HG02938 (cell line): ENCODE measurements around the gene OR10A6.

Experiments
- ATAC-seq: cut with Tn5 transposase; IDR thresholded peaks from one replicate; pipeline ENCODE4 v1.9.1; 2021; ENCODE audit warnings: mild to moderate bottlenecking, moderate library complexity; ENCODE audit not compliant: unreplicated experiment

The OR10A6 gene

GRCh38 chr11:7931168-7931567 lies at the start of gene OR10A6:
OR10A6 (minus strand) TSS chr11:7931268; CDS start chr11:7928662, 2,606 bp downstream.
- ATAC-seq, result no peak

- no peak for ATAC-seq
Measured at GRCh38 chr11:7977232-7977917, 46.3 kb upstream of the OR10A6 start.

- ATAC-seq, result no peak
Measured at GRCh38 chr11:7974668-7975067, 43.6 kb upstream of the OR10A6 start.

- ATAC-seq, result no peak
Measured at GRCh38 chr11:7973011-7973410, 41.9 kb upstream of the OR10A6 start.

- ATAC-seq, result no peak
Measured at GRCh38 chr11:7971846-7972245, 40.8 kb upstream of the OR10A6 start.

- no peak for ATAC-seq
Measured at GRCh38 chr11:7969756-7970646, 38.9 kb upstream of the OR10A6 start.

- no peak for ATAC-seq
Measured at GRCh38 chr11:7968686-7969085, 37.6 kb upstream of the OR10A6 start.

GRCh38 chr11:7967826-7968225 lies 36.8 kb upstream of the OR10A6 start:
- no peak for ATAC-seq

GRCh38 chr11:7967097-7967496 lies 36.0 kb upstream of the OR10A6 start:
- no peak for ATAC-seq

- ATAC-seq, result no peak
Measured at GRCh38 chr11:7965386-7965785, 34.3 kb upstream of the OR10A6 start, which contains the start of gene NLRP10. NLRP10 (minus strand) TSS chr11:7965447; CDS start chr11:7963495, 1,952 bp downstream.

- no peak for ATAC-seq
Measured at GRCh38 chr11:7964873-7965272, 33.8 kb upstream of the OR10A6 start.

- no peak for ATAC-seq
Measured at GRCh38 chr11:7964261-7964660, 33.2 kb upstream of the OR10A6 start.

GRCh38 chr11:7955191-7955590 lies 24.1 kb upstream of the OR10A6 start:
- no peak for ATAC-seq

GRCh38 chr11:7949934-7950333 lies 18.9 kb upstream of the OR10A6 start:
- ATAC-seq, result no peak

- ATAC-seq, result no peak
Measured at GRCh38 chr11:7944123-7944522, 13.1 kb upstream of the OR10A6 start.

GRCh38 chr11:7941608-7942007 lies 10.5 kb upstream of the OR10A6 start, which contains the start of gene OR10A3:
OR10A3 (minus strand) TSS chr11:7941708; CDS start chr11:7939520, 2,188 bp downstream.
- no peak for ATAC-seq

GRCh38 chr11:7941146-7941545 lies 10.1 kb upstream of the OR10A6 start:
- no peak for ATAC-seq

- no peak for ATAC-seq
Measured at GRCh38 chr11:7936615-7937014, 5.5 kb upstream of the OR10A6 start.

GRCh38 chr11:7927635-7928034 lies 3.4 kb downstream of the OR10A6 start:
- no peak for ATAC-seq

GRCh38 chr11:7924536-7924935 lies 6.5 kb downstream of the OR10A6 start:
- ATAC-seq, result no peak

GRCh38 chr11:7918141-7918540 lies 12.9 kb downstream of the OR10A6 start:
- ATAC-seq, result no peak

- no peak for ATAC-seq
Measured at GRCh38 chr11:7911011-7911410, 20.1 kb downstream of the OR10A6 start.
